ENCODE measurements around the gene PLEKHG3. TPM values are rescaled to one million over a fixed set of nuclear protein-coding genes. Genes with fewer than 3 reads are reported as not detected.

The PLEKHG3 gene
- total RNA-seq, 1 donor from 2014 or later: 64.7 TPM

GRCh38 chr14:64733899-64734298 is 29.7 kb downstream of the PLEKHG3 start:
- peak overlapping the region; percentile 28 for H3K27ac Mint-ChIP-seq
- no peak overlapping the region for H3K4me3 Mint-ChIP-seq
- peaks cover 18% of the 10 kb centered on the region for H3K4me1 Mint-ChIP-seq (ENCODE audit: unreplicated experiment)
- no peak for TF ChIP-seq CTCF (conservative IDR thresholded peaks at IDR 0.05)
- no peaks in the 10 kb centered on the region for H3K9me3 Mint-ChIP-seq
- DNase-seq (ENCODE audit: extremely low spot score, unreplicated experiment): no peak
- H3K27me3 Mint-ChIP-seq: no peaks in the 10 kb centered on the region
- H3K36me3 Mint-ChIP-seq: peaks cover 25% of the 10 kb centered on the region

DNA sequence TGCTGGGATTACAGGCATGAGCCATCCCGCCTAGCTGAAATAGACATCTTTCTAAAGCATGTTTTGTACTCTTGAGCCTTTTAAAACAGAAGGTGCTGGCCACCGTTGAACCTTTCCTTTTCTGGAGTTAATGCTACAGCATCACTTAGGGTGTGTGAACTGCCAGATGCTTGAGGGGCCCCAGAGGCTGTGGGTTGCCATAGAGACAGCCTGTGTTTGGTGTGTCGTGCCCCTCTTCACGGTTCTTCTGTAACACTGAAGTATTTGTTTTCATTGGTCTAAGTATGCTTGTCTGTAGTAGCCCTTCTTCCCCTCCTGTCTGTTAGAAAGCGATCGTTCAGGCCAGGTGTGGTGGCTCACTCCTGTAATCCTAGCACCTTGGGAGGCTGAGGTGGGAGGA is 30.8 kb downstream of the PLEKHG3 start:
- H3K9me3 Mint-ChIP-seq: no peaks in the 10 kb centered on the region
- H3K27ac Mint-ChIP-seq: peak overlapping the region; percentile 65
- no peak for DNase-seq (ENCODE audit: extremely low spot score, unreplicated experiment)
- H3K36me3 Mint-ChIP-seq: peaks cover 25% of the 10 kb centered on the region
- H3K4me3 Mint-ChIP-seq: no peak overlapping the region
- no peaks in the 10 kb centered on the region for H3K27me3 Mint-ChIP-seq
- H3K4me1 Mint-ChIP-seq (ENCODE audit: unreplicated experiment): peaks cover 18% of the 10 kb centered on the region
- TF ChIP-seq CTCF (conservative IDR thresholded peaks at IDR 0.05): no peak

DNA sequence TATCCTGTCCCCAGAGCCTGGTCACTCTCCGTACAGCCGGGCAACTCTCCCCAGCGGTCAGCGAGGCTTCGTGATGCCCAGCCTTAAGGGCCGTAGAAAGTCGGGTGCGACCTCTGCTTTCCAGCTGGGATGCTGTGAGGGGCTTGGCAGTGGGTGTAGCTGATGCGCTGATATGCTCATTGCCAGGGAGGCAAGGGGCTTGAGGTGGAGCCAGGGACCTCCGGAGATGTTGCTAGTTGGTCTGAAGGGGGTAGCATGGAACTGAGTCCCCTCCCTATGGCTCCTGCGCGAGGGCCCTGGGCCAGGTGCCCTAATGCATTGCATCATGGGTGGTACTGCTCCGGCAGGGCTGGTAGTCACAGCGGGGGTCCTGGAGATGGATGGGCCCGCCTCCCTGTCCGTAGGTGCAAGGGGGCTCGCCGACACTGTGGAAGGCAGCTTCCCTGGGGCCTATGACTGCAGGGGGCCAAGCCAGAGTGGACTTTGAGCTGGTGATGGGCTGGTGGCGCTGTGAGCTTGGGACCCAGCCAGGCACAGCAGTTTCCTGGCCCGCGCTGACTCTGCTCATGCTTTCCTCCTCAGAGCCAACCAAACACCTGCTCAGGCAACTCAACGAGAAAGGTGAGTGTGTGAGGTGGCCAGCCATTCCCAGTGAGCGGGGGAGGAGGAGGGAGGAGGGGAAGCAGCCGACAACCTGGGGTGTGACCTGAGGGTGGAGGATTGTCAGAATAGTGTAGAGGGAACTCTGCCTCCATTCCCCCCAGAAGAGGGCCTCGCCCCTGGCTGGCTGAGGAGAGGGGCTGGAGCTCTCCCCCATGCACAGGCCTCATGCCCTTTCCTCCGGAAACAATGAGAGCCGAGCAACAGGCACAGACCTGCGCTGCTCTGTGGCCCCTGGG is 32.3 kb downstream of the PLEKHG3 start:
- Mint-ChIP-seq H3K4me3 (no peak overlapping the region), H3K27me3 (no peaks in the 10 kb centered on the region), H3K4me1 (ENCODE audit: unreplicated experiment) (peaks cover 18% of the 10 kb centered on the region), H3K9me3 (no peaks in the 10 kb centered on the region), H3K27ac (no peak overlapping the region), H3K36me3 (peaks cover 26% of the 10 kb centered on the region)
- TF ChIP-seq CTCF (conservative IDR thresholded peaks at IDR 0.05): no peak
- DNase-seq (ENCODE audit: extremely low spot score, unreplicated experiment): no peak

GRCh38 chr14:64737391-64738280 is 33.4 kb downstream of the PLEKHG3 start:
- no peak overlapping the region for H3K27ac Mint-ChIP-seq
- H3K27me3 Mint-ChIP-seq: no peaks in the 10 kb centered on the region
- no peak for TF ChIP-seq CTCF (conservative IDR thresholded peaks at IDR 0.05)

DNA sequence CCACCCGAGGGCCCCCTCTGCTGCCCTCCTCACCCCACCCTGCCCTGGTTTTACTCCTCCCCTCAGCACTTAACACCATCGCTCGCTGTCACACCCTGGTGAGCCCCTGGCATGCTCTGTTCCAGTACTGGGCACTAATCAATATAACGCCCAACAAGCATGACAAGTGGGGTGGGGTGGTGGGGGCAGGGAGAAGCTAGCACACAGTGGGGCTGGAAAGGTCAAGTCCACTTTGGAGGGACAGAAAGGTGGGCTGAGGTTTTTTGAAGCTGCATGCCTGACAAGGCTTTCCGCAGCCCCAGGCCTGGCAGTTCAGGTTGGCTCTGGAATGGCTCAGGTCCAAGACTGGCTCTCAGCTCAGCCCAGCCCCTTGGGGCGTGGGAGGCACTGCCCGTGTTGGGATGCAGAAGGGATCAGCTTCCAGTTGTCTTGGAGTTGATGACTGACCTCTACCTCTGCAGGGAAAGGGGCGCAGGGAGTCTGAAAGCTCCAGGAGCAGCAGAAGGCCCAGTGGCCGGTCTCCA is 34.1 kb downstream of the PLEKHG3 start:
- Mint-ChIP-seq H3K27ac (no peak overlapping the region), H3K4me1 (ENCODE audit: unreplicated experiment) (peaks cover 18% of the 10 kb centered on the region), H3K9me3 (no peaks in the 10 kb centered on the region), H3K36me3 (peaks cover 26% of the 10 kb centered on the region), H3K27me3 (no peaks in the 10 kb centered on the region), H3K4me3 (no peak overlapping the region)
- TF ChIP-seq CTCF (conservative IDR thresholded peaks at IDR 0.05): no peak
- DNase-seq (ENCODE audit: extremely low spot score, unreplicated experiment): no peak

More at GRCh38 chr14:64737391-64738280, 33.4 kb downstream of the PLEKHG3 start:
- peaks cover 18% of the 10 kb centered on the region for H3K4me1 Mint-ChIP-seq (ENCODE audit: unreplicated experiment)
- H3K4me3 Mint-ChIP-seq: no peak overlapping the region
- peaks cover 26% of the 10 kb centered on the region for H3K36me3 Mint-ChIP-seq
- no peak for DNase-seq (ENCODE audit: extremely low spot score, unreplicated experiment)
- H3K9me3 Mint-ChIP-seq: no peaks in the 10 kb centered on the region

Measured in type B pancreatic cell (in vitro differentiated cells).